Neural crest cell (in vitro differentiated cells): Measurements from ENCODE around the gene DCX. TPM values are rescaled to one million over a fixed set of nuclear protein-coding genes. Genes with fewer than 3 reads are reported as not detected.

ENCODE experiments used
- DNase-seq: peaks from one replicate; pipeline ENCODE4 v3.0.0; 2021; ENCODE audit warnings: low read depth, mixed read lengths, low spot score
- H3K27ac Mint-ChIP-seq: one replicate; pipeline ENCODE4 v1.8.0; 2021; ENCODE audit warnings: mild to moderate bottlenecking, mixed read lengths; ENCODE audit not compliant: unreplicated experiment
- H3K27me3 Mint-ChIP-seq: 2 replicates; pipeline ENCODE4 v1.8.0; 2021; ENCODE audit warnings: low read depth, mild to moderate bottlenecking, mixed read lengths
- H3K36me3 Mint-ChIP-seq: 2 replicates; pipeline ENCODE4 v1.8.0; 2021; ENCODE audit warnings: low read depth, mild to moderate bottlenecking, mixed read lengths
- H3K4me1 Mint-ChIP-seq: 2 replicates; pipeline ENCODE4 v1.8.0; 2021; ENCODE audit warnings: mixed read lengths
- H3K4me3 Mint-ChIP-seq: one replicate; pipeline ENCODE4 v1.8.0; 2021; ENCODE audit warnings: mild to moderate bottlenecking, mixed read lengths
- H3K9me3 Mint-ChIP-seq: 2 replicates; pipeline ENCODE4 v1.8.0; 2021; ENCODE audit warnings: mixed read lengths
- total RNA-seq: library from RNA; stranded (reverse); gene quantifications from 2 replicates; pipeline ENCODE4 v1.2.1, GENCODE V29; 2021
- TF ChIP-seq, protein P1 (sequence below): fragments of 200-600 bp; sonication (generic); conservative IDR thresholded peaks from 2 replicates; pipeline ENCODE4 v1.5.0; 2021; ENCODE audit warnings: antibody characterized with exemption, mild to moderate bottlenecking

DCX gene
- total RNA-seq, 1 donor from 2014 or later: 80.8 TPM

DNA sequence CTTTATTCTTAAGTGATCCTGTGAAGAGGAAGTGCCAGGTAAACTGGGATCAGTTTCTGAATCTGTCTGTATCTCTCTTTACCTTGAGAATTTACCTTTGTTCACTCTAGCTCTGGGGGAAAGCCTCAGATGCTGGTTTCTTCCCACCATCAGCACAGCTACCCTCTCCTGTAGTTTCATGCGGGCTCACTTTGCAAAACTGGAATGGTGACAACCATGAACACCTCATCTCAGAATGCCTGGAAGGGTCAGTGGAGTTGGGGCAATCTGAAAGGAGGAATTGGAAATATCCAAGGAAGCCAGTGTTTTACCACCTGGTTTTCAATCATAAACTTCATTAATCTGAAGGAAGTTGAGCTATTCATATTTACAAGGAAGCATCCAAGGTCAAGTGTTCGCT is 30.8 kb upstream of the DCX start:
- no peak overlapping the region for H3K27ac Mint-ChIP-seq

DNA sequence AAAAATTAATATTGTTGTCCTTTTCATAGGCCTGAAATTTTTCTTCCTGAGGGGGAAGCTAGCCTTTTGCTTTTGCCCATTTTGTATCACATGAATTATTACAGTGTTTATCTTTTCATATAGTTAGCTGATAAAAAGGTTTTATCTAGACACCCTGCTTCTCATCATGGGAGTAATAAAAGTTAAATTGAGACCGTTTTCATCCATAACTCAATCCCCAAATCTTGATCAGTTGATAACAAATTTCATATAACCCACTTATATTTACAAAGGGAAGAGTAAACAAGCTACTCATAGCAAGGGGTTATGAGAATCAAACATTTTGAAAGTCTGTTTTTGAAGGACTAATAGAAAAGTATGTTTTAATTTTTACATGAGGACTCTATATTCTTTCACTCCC is 23.5 kb upstream of the DCX start:
- Mint-ChIP-seq H3K4me1 (no peaks in the 10 kb centered on the region), H3K9me3 (peaks cover 4% of the 10 kb centered on the region), H3K27me3 (no peaks in the 10 kb centered on the region), H3K36me3 (no peaks in the 10 kb centered on the region), H3K4me3 (no peak overlapping the region), H3K27ac (no peak overlapping the region)
- DNase-seq: no peak
- TF ChIP-seq, protein P1, sequence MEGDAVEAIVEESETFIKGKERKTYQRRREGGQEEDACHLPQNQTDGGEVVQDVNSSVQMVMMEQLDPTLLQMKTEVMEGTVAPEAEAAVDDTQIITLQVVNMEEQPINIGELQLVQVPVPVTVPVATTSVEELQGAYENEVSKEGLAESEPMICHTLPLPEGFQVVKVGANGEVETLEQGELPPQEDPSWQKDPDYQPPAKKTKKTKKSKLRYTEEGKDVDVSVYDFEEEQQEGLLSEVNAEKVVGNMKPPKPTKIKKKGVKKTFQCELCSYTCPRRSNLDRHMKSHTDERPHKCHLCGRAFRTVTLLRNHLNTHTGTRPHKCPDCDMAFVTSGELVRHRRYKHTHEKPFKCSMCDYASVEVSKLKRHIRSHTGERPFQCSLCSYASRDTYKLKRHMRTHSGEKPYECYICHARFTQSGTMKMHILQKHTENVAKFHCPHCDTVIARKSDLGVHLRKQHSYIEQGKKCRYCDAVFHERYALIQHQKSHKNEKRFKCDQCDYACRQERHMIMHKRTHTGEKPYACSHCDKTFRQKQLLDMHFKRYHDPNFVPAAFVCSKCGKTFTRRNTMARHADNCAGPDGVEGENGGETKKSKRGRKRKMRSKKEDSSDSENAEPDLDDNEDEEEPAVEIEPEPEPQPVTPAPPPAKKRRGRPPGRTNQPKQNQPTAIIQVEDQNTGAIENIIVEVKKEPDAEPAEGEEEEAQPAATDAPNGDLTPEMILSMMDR: no peak

More for the DNA sequence above, 30.8 kb upstream of the DCX start:
- Mint-ChIP-seq H3K27me3 (no peaks in the 10 kb centered on the region), H3K9me3 (no peaks in the 10 kb centered on the region), H3K4me1 (peaks cover 10% of the 10 kb centered on the region), H3K36me3 (no peaks in the 10 kb centered on the region), H3K4me3 (no peak overlapping the region)
- TF ChIP-seq, protein P1: no peak
- DNase-seq: no peak

DNA sequence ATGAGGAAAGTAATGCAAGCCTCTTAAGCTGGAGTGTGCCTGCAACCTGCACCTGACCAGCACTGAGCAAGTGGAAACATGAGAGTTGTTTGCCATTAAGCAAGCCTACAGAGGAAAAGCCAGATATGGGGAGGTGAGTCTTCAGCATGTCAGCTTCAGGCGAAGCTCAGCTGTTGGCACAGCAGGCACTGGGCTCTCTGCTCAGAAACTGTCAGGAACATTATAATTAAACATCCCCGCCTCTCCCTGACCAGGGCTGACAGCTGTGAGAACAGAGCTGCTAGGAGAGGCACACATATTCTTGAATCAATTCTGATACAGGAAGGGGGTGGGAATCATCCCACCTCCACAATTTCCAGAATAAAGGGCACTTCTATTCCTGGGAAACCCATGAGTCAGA is 19.0 kb upstream of the DCX start:
- no peak overlapping the region for H3K27ac Mint-ChIP-seq
- no peaks in the 10 kb centered on the region for H3K27me3 Mint-ChIP-seq
- DNase-seq: no peak
- H3K9me3 Mint-ChIP-seq: peaks cover 4% of the 10 kb centered on the region
- no peaks in the 10 kb centered on the region for H3K36me3 Mint-ChIP-seq
- H3K4me1 Mint-ChIP-seq: no peaks in the 10 kb centered on the region
- TF ChIP-seq, protein P1: no peak
- no peak overlapping the region for H3K4me3 Mint-ChIP-seq

DNA sequence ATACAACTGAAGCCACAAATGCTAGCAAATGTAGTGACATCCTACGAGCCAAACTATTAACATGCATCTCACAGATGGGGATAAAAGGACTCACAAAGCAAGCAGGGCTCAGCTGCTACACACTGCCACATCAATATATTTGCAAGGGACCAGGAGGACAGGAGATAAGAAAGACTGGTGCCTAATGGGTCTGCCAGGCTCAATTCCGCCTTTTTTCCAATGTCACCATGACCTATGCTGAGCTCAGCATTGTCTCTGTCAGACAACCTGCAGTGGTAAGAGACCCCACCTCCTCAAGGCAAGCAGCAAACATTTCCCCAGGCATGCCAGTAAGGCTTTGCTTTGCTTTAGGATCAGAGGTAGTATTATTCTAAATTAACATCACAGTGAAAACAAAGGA is 435 bp downstream of the DCX start:
- H3K27me3 Mint-ChIP-seq: no peaks in the 10 kb centered on the region
- peak overlapping the region; percentile 91 for H3K4me3 Mint-ChIP-seq
- H3K27ac Mint-ChIP-seq: peak overlapping the region; percentile 97
- no peaks in the 10 kb centered on the region for H3K9me3 Mint-ChIP-seq
- TF ChIP-seq, protein P1: no peak
- no peaks in the 10 kb centered on the region for H3K36me3 Mint-ChIP-seq
- peaks cover 55% of the 10 kb centered on the region for H3K4me1 Mint-ChIP-seq
- DNase-seq: no peak

DNA sequence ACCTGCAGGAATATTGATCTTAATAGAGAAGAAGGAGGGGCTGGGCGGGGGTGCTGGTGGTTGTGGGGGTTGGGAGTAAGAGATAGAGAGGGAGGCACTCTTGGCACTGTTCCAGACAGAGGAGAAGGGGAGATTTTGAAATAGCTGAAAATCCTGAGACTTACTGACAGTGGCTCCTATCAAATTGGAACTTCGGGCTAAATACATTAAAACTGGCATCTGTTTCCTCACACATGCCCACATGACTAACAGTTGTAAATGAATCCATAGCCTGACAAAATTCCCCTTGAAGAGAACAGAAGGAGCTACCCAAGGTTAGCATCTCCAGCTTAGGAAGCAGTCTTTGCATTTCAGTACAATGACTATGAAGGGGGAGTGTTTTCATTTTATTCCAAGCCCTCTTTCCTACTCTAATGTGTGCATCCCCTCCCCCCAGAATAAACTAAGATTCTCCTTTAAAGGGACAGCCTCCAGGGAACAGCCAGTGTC is 1.4 kb downstream of the DCX start:
- no peak for DNase-seq
- no peaks in the 10 kb centered on the region for H3K36me3 Mint-ChIP-seq
- no peaks in the 10 kb centered on the region for H3K27me3 Mint-ChIP-seq
- TF ChIP-seq, protein P1: no peak
- H3K27ac Mint-ChIP-seq: peak overlapping the region; percentile 68
- peak overlapping the region; percentile 91 for H3K4me3 Mint-ChIP-seq
- H3K4me1 Mint-ChIP-seq: peaks cover 57% of the 10 kb centered on the region
- no peaks in the 10 kb centered on the region for H3K9me3 Mint-ChIP-seq
